Subcutaneous adipose tissue (tissue), 4 donors: ENCODE measurements around the gene NECTIN2. TPM values are rescaled to one million over a fixed set of nuclear protein-coding genes. Genes with fewer than 3 reads are reported as not detected.

Source experiments
- total RNA-seq, 4 donors: library from RNA; depleted of rRNA; stranded (reverse); fragments of >200 nt; gene quantifications; one replicate each; pipeline ENCODE4 v1.1.0, GENCODE V29; 2016
- TF ChIP-seq, protein P1 (sequence below): fragments of 450-650 bp; IDR thresholded peaks from one replicate; pipeline ENCODE4 v1.5.1; 2016; ENCODE audit warnings: low read depth, mild to moderate bottlenecking, control low read depth, antibody characterized with exemption, moderate library complexity

Gene NECTIN2
- total RNA-seq, 4 donors from 2014 or later = 20.4 to 49.9 (median 24.1) TPM

DNA sequence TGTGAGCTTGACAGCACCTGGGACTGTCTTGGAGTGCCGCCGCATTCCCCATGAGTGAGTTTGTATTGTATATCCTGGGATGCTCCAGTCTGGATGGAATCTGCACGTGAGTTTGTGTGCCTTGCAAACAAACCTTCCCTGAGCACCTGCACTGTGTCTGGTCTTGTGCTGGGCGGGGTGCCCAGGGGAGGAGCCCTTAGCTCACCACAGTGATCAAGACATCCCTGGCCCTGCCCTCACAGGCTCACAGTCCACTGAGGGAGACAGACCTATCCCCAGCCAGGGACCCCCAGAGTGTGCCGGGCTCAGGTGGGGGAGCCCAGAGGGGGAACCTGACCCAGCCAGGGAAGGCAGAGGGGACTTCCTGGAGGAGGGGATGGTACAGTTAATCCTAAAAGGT is 38.9 kb upstream of the NECTIN2 start:
- TF ChIP-seq, protein P1, sequence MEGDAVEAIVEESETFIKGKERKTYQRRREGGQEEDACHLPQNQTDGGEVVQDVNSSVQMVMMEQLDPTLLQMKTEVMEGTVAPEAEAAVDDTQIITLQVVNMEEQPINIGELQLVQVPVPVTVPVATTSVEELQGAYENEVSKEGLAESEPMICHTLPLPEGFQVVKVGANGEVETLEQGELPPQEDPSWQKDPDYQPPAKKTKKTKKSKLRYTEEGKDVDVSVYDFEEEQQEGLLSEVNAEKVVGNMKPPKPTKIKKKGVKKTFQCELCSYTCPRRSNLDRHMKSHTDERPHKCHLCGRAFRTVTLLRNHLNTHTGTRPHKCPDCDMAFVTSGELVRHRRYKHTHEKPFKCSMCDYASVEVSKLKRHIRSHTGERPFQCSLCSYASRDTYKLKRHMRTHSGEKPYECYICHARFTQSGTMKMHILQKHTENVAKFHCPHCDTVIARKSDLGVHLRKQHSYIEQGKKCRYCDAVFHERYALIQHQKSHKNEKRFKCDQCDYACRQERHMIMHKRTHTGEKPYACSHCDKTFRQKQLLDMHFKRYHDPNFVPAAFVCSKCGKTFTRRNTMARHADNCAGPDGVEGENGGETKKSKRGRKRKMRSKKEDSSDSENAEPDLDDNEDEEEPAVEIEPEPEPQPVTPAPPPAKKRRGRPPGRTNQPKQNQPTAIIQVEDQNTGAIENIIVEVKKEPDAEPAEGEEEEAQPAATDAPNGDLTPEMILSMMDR = no peak

DNA sequence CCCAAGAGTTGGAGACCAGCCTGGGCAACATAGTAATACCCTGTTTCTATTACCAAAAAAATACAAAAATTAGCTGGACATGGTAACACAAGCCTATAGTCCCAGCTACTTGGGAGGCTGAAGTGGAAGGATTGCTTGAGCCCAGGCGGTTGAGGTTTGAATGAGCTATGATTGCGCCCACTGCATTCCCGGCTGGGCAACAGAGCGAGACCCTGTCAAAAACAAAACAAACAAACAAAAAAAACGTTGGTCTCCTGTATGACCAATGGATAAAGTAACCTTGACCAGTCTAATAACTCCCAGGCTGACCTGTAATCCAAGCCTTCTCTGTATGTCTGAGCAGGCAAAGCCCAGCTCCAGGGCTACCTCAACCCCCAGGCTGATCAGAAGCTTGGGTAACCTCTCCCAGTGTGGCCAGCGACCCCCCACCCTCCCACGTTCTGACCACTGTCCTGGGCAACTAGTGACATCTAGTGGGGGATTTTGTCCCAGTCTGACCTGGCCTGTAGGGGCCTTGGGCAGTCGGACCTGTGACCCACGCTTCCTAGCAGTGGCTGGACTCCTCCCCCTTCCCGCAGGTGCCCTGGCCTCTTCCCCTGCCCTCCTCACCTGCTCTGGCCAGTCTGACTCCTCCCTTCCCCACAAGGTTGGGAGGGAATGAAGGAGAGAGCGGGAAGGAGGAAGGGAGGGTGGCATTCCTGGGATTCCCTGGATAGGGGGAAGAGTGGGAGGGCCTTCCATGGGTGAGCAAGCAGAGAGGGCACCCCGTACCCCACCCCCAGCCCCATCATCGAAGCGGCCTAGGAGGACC is 38.2 kb upstream of the NECTIN2 start:
- TF ChIP-seq, protein P1 = no peak

DNA sequence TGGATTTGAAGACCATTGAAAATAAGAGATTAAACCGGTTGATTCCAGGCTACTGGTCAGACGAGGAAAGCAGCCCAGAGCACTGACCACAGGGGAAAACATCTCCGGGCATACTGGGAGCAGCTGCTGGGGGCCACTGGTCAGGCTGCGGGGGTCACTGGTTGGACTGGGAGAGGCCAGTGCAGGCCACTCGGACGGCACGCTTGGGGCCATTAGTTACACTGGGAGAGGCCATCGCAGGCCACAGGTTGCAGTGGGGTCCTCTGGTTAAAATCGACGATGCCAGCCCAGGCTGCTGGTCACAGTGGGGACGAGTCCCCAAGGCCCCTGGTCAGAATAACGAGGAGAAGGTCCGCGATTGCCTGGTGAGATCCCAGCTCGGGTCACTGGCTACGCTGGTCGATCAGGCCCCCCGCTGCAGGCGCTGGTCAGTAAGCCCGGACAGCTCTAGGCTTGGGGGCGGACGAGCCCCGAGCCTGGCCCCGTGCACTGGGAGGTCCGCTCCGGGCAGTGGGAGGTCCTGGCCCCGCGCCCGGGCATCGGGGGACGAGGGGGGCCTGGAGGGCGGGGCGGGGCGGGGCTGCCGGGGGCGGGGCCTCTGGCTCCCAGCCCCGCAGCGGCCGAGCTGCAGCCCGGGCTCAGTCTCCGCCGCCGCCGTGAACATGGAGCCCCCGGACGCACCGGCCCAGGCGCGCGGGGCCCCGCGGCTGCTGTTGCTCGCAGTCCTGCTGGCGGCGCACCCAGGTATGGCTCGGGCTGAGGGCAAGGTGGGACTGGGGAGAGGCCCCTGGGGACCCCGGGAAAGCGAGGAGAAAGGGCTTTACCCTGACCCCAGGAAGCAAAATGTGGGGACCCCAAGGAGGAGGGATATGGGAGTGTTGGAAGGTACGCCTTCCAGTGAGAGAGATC is 37.4 kb upstream of the NECTIN2 start, which contains the start of gene BCAM:
Gene BCAM (plus strand): TSS at position 641 of the 909 bp plus-strand sequence. CDS start 22 bp downstream, at position 663.
- TF ChIP-seq, protein P1 = no peak

DNA sequence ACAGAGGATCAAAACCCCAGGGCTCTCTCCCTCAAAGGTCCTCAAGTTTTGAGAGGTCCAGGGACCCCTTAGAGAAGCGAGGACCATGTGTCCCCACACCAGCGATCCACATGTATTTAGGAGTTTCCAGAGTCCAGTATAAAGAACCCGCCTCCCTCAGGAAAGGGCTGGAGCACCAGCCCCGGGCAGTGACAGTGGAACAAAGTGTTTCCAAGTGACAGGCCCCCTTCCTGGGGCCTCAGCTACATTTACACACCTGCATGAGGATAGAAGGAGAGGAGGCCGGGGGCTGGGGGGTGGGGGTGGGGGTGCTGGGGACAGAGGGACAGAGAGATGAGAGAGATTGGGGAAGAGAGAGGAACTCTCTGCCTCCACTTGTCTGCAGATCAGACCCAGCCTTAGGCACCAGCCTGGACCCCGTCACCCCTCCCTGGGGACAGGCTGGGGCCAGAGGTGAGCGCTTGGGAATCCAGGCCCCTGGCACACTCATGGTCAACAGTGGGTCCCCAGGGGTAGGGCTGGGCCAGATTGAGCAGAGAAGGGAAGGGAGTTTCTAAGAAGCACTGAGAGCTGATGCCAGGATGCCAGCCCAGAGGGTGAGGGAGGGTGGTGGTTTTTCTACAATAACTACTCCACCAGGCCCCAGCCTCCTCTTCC is 36.4 kb upstream of the NECTIN2 start:
- TF ChIP-seq, protein P1 = no peak

DNA sequence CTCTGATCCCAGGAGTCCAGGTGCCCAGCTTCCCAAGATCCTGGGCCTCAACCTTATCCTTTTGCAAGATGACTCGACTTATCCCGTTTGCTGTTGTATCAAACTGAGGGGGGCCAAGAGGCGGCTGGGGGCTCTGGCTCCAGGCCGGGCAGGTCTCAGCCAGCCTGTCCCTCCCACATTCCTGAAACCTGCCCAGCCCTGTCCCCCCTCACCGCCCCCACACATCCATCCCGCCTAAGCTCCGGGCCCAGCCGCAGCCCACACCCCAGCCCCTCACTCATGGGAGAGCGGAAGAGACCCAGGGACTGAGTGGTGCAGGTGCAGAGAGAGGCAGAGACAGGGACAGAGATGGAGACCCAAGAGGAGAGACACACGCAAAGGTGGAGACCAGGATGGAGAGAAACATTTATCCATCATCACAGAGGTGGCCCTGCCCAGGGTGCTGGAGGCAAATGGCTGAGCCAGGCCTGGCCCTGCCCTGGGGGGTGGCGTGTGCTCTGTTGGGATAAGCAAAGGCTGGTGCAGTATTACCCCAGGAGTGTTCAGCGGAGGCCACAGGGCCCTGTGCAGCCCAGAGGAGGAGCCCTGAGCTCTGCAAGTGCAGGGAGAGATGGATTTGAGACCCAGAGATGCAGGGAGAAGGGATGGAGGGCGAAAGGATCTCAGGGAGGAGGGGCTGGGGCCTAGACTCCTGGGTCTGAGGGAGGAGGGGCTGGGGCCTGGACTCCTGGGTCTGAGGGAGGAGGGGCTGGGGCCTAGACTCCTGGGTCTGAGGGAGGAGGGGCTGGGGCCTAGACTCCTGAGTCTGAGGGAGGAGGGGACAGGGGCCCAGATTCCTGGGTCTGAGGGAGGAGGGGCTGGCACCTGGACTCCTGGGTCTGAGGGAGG is 35.6 kb upstream of the NECTIN2 start:
- TF ChIP-seq, protein P1 = no peak

DNA sequence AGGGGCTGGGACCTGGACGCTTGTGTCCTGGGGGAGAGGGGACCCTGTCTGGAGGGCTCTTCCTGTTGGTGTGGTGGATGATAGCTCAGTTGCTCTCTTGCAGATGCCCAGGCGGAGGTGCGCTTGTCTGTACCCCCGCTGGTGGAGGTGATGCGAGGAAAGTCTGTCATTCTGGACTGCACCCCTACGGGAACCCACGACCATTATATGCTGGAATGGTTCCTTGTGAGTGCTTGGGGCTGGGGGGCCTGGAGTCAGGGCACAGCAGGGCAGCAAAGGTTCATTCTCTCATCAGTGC is 35.0 kb upstream of the NECTIN2 start:
- TF ChIP-seq, protein P1 = no peak
